Peyer's patch (tissue), 4 donors: ENCODE results near the gene COBL.

Source experiments
- POLR2A ChIP-seq, 2 donors: fragments of 450-650 bp; IDR thresholded peaks; one replicate each; pipeline ENCODE4 v1.5.1; 2017; ENCODE audit warnings: antibody characterized with exemption in 2 of 2, mild to moderate bottlenecking in 2 of 2, moderate library complexity in 2 of 2
- TF ChIP-seq, protein P1 (sequence below), 6 experiments: fragments of 450-650 bp in 4 of 6; fragments of 200-600 bp in 2 of 6; sonication (generic) in 1 of 6; IDR thresholded peaks; one replicate each; pipeline ENCODE4 v1.5.1; 2017 to 2019; ENCODE audit warnings: antibody characterized with exemption in 6 of 6, mild to moderate bottlenecking in 3 of 6, moderate library complexity in 1 of 6

DNA sequence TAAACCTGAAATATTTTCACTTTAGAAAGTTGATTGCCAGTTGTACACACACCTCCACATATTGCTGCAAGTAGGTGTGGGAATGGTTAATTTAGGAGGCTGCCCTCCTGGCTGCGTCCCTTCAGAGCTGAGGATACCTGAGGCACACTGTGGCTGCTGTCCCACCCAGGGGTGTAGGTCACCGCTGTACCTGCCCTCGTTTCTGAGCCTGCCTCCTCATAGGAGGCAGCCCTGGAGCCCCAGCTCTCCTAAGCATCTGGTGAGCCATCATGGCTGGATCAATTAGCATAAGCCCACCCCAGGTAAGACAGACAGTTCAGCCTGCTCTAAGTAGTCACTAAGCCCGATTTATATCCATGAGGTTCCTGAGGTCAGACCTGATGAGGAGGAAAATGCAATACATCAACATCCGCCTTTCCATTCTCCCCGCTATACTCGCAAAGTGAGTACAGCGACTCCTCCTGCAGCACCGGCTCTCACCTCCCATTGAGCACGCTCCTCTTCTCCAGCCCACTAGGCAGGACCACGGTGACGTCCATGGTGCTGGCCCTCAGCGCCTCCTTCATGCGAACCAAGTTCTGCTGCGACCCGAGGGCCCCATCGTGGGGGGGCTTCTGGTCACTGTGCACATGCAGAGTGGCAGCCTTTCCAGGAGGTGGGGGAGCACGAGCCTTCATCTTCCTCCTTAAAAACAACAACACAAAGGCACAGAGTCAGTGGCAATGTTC is 97.2 kb downstream of the COBL start:
- TF ChIP-seq, protein P1, sequence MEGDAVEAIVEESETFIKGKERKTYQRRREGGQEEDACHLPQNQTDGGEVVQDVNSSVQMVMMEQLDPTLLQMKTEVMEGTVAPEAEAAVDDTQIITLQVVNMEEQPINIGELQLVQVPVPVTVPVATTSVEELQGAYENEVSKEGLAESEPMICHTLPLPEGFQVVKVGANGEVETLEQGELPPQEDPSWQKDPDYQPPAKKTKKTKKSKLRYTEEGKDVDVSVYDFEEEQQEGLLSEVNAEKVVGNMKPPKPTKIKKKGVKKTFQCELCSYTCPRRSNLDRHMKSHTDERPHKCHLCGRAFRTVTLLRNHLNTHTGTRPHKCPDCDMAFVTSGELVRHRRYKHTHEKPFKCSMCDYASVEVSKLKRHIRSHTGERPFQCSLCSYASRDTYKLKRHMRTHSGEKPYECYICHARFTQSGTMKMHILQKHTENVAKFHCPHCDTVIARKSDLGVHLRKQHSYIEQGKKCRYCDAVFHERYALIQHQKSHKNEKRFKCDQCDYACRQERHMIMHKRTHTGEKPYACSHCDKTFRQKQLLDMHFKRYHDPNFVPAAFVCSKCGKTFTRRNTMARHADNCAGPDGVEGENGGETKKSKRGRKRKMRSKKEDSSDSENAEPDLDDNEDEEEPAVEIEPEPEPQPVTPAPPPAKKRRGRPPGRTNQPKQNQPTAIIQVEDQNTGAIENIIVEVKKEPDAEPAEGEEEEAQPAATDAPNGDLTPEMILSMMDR (IDR thresholded peaks at IDR 0.05), result no peak
- no peak for TF ChIP-seq POLR2A (IDR thresholded peaks at IDR 0.05)
